Esophagus squamous epithelium (tissue), 4 donors: Measurements from ENCODE around the gene DGAT2L6.

ENCODE experiments used
- CTCF ChIP-seq, 6 experiments: fragments of 450-650 bp in 4 of 6; fragments of 200-600 bp in 2 of 6; sonication (generic) in 2 of 6; IDR thresholded peaks; one replicate each; pipeline ENCODE4 v1.5.1; 2016 to 2019; ENCODE audit warnings: antibody characterized with exemption in 6 of 6, mild to moderate bottlenecking in 4 of 6, moderate library complexity in 4 of 6
- POLR2A ChIP-seq, 4 donors: fragments of 450-650 bp; IDR thresholded peaks; one replicate each; pipeline ENCODE4 v1.6.1; 2017; ENCODE audit warnings: antibody characterized with exemption in 4 of 4, mild to moderate bottlenecking in 4 of 4, moderate library complexity in 3 of 4

DNA sequence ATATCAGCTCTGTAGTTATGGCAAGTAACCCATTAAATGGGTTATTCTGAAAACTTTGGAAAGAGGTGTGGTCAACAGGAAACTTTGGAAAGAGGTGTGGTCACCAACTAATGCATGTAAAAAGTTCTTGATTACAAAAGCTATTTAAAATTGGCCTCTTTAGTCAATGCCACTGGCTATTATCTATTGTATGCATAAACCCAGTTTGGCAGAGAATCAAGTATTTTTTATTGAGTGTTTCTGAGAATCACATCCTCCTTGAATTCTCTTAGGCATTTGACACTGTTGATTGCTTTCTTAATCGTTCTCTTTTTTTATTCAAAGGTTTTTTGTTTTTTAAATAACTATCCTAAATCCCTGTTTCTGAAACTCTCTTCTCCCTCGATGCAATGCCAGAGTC, 75.2 kb downstream of the DGAT2L6 start:
- no peak for TF ChIP-seq CTCF (IDR thresholded peaks at IDR 0.05)
- TF ChIP-seq POLR2A (IDR thresholded peaks at IDR 0.05), result no peak
